IPS-18c (cell line): ENCODE data around the gene COL25A1.

Experiments used
- H3K4me3 ChIP-seq: 2 replicates; pipeline ENCODE4 v1.7.0; 2013; ENCODE audit warnings: low read depth, mild to moderate bottlenecking, low read length, moderate library complexity; ENCODE audit not compliant: insufficient read depth
- H3K9me3 ChIP-seq: one replicate; pipeline ENCODE4 v1.6.1; 2013; ENCODE audit warnings: mild to moderate bottlenecking, low read length, moderate library complexity; ENCODE audit not compliant: control insufficient read depth, insufficient read depth

The COL25A1 gene

GRCh38 chr4:108831886-108832285 is 470.6 kb downstream of the COL25A1 start:
- H3K4me3 ChIP-seq, result no peak overlapping the region

DNA sequence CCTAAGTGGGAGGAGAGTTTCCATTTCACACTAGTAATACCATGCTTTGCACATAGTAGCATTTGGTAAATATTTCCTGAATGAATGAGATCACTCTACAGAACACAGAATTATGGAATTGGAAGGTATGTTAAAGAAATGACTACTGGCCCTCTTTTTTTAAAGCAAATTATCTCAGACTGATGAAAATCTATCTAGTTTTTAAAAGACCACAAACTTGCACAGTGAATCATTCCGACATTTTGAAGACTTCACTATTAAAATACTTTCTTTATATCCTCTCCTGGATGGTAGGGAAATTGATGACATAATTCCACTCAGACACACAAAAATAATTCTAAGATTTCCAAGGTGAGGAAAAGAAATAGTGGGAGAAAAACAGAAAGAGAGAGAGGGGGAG is 471.2 kb downstream of the COL25A1 start:
- Histone ChIP-seq H3K9me3 (no peaks in the 10 kb centered on the region), H3K4me3 (no peak overlapping the region)

More at GRCh38 chr4:108831886-108832285, 470.6 kb downstream of the COL25A1 start:
- no peaks in the 10 kb centered on the region for H3K9me3 ChIP-seq

GRCh38 chr4:108830509-108831244 is 471.8 kb downstream of the COL25A1 start:
- Histone ChIP-seq H3K4me3 (no peak overlapping the region), H3K9me3 (no peaks in the 10 kb centered on the region)

- no peaks in the 10 kb centered on the region for H3K9me3 ChIP-seq
- no peak overlapping the region for H3K4me3 ChIP-seq
Observed at GRCh38 chr4:108829966-108830492, 472.4 kb downstream of the COL25A1 start.

GRCh38 chr4:108828620-108829019 is 473.8 kb downstream of the COL25A1 start:
- Histone ChIP-seq H3K4me3 (no peak overlapping the region), H3K9me3 (no peaks in the 10 kb centered on the region)

GRCh38 chr4:108825737-108826136 is 476.7 kb downstream of the COL25A1 start:
- no peaks in the 10 kb centered on the region for H3K9me3 ChIP-seq
- no peak overlapping the region for H3K4me3 ChIP-seq

- Histone ChIP-seq H3K9me3 (no peaks in the 10 kb centered on the region), H3K4me3 (no peak overlapping the region)
Observed at GRCh38 chr4:108821351-108821930, 481.0 kb downstream of the COL25A1 start.

GRCh38 chr4:108820492-108821350 is 481.7 kb downstream of the COL25A1 start:
- no peaks in the 10 kb centered on the region for H3K9me3 ChIP-seq
- no peak overlapping the region for H3K4me3 ChIP-seq

- Histone ChIP-seq H3K9me3 (no peaks in the 10 kb centered on the region), H3K4me3 (no peak overlapping the region)
Observed at GRCh38 chr4:108814326-108814725, 488.1 kb downstream of the COL25A1 start.

- no peaks in the 10 kb centered on the region for H3K9me3 ChIP-seq
- no peak overlapping the region for H3K4me3 ChIP-seq
Observed at GRCh38 chr4:108813261-108813660, 489.2 kb downstream of the COL25A1 start.

GRCh38 chr4:108811486-108811885 is 491.0 kb downstream of the COL25A1 start:
- Histone ChIP-seq H3K9me3 (no peaks in the 10 kb centered on the region), H3K4me3 (no peak overlapping the region)

DNA sequence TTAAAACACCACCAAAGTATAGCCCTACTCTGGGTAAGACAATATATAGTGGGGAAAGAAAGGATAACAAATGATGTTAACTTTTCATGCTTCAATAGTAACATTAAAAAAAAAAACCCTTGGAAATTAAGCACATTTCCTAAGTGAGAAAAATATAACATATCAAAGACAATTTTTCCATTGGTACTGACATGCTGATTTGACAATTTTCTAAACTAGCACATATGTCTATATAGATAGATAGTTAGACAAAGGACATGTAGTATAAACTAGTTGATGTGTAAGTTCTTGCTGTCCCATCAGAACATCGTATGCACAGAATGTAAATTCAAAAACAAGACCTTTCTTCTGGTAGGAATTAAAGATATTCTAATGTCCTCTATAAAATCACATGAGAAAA is 492.4 kb downstream of the COL25A1 start:
- H3K4me3 ChIP-seq, result no peak overlapping the region

GRCh38 chr4:108804648-108805273 is 497.7 kb downstream of the COL25A1 start:
- no peaks in the 10 kb centered on the region for H3K9me3 ChIP-seq
- no peak overlapping the region for H3K4me3 ChIP-seq

More for the DNA sequence above, 492.4 kb downstream of the COL25A1 start:
- H3K9me3 ChIP-seq, result no peaks in the 10 kb centered on the region

DNA sequence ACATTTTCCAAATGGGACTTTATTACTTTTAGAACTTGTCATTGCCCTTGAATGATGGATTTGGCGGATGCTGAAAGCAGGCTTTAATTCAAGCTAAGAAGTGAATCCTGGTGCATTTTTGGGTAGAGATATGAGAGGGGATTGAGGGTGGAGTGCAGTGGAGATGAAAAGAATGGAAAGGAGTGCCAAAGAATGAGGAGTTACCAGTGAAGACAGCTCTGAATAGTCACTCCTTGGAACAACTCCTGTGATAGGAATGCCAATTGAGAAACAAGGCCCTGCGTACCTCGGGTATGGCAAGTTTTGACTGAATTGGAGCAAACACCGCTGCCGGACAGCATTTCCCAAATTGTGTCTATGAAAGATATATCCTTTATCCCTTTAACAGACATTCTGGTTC is 503.2 kb downstream of the COL25A1 start:
- H3K9me3 ChIP-seq, result no peaks in the 10 kb centered on the region

DNA sequence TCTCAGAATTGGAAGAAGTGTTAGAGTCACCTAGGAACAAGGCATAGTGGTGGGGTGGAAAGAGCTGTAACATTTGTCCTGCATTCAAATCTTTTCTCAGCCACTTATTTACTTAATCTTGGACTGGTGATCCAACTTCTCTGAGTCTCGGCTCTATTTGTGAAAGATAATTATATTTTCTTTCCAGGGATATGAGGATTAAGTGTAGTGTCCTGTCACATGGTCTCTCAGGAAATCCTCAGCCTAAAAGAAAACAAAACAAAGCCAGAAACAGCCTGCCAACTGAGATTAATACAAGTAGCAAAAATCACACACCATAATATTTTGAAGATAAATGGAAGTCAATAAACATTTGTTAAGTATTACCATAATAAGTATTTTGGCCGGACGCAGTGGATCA is 506.3 kb downstream of the COL25A1 start:
- H3K9me3 ChIP-seq, result no peaks in the 10 kb centered on the region
- H3K4me3 ChIP-seq, result no peak overlapping the region

More for the DNA sequence above, 503.2 kb downstream of the COL25A1 start:
- no peak overlapping the region for H3K4me3 ChIP-seq

- no peak overlapping the region for H3K4me3 ChIP-seq
- no peaks in the 10 kb centered on the region for H3K9me3 ChIP-seq
Observed at GRCh38 chr4:108795733-108796132, 506.7 kb downstream of the COL25A1 start.

GRCh38 chr4:108794136-108794535 is 508.3 kb downstream of the COL25A1 start:
- H3K4me3 ChIP-seq, result no peak overlapping the region
- H3K9me3 ChIP-seq, result no peaks in the 10 kb centered on the region
